Progenitor cell of endocrine pancreas (in vitro differentiated cells): ENCODE results near the gene SERTAD2. TPM values are rescaled to one million over a fixed set of nuclear protein-coding genes. Genes with fewer than 3 reads are reported as not detected.

ENCODE experiments used
- DNase-seq: peaks from one replicate; pipeline ENCODE4 v3.0.0; 2021; ENCODE audit warnings: low spot score; ENCODE audit not compliant: unreplicated experiment
- H3K27ac Mint-ChIP-seq: 2 replicates; pipeline ENCODE4 v1.8.0; 2021; ENCODE audit warnings: mild to moderate bottlenecking, moderate library complexity, mixed read lengths
- H3K27me3 Mint-ChIP-seq: 2 replicates; pipeline ENCODE4 v1.8.0; 2021; ENCODE audit warnings: mixed read lengths
- H3K36me3 Mint-ChIP-seq: 2 replicates; pipeline ENCODE4 v1.8.0; 2022; ENCODE audit warnings: mixed read lengths; ENCODE audit not compliant: insufficient read depth
- H3K4me1 Mint-ChIP-seq: 2 replicates; pipeline ENCODE4 v1.8.0; 2021; ENCODE audit warnings: low read depth, mixed read lengths
- H3K4me3 Mint-ChIP-seq: 2 replicates; pipeline ENCODE4 v1.8.0; 2021; ENCODE audit warnings: low read depth, mild to moderate bottlenecking, moderate library complexity, mixed read lengths
- H3K9me3 Mint-ChIP-seq: 2 replicates; pipeline ENCODE4 v1.8.0; 2021; ENCODE audit warnings: low read depth, mixed read lengths
- total RNA-seq: library from RNA; stranded (reverse); gene quantifications from 2 replicates; pipeline ENCODE4 v1.2.1, GENCODE V29; 2021
- TF ChIP-seq, protein P1 (sequence below): fragments of 200-600 bp; sonication (generic); IDR thresholded peaks from one replicate; pipeline ENCODE4 v1.5.0; 2021; ENCODE audit warnings: antibody characterized with exemption, mild to moderate bottlenecking; ENCODE audit not compliant: unreplicated experiment

SERTAD2 gene
- total RNA-seq, 1 donor from 2014 or later = 19.0 TPM

DNA sequence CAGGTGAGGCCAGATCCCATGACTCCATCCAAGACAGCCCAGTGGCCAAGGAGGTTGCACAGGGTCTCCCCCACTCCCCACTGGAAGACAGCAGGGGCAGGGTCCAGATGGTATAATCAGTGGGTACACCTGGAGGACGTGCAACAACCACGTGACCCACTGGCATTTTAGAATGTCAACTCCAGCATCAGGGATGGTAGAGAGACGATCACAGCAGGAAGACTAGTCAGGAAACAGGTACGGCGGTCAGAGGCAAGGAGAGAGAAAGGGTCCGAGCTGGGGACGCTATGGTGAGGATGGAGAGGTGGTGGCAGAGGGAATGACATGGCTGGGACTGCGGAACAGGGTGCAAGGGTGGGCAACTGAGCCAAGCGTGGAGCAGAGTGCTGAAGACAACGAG is 23.0 kb downstream of the SERTAD2 start:
- H3K27ac Mint-ChIP-seq = no peak overlapping the region
- DNase-seq = no peak
- H3K36me3 Mint-ChIP-seq = peaks cover 7% of the 10 kb centered on the region
- no peak overlapping the region for H3K4me3 Mint-ChIP-seq
- TF ChIP-seq, protein P1, sequence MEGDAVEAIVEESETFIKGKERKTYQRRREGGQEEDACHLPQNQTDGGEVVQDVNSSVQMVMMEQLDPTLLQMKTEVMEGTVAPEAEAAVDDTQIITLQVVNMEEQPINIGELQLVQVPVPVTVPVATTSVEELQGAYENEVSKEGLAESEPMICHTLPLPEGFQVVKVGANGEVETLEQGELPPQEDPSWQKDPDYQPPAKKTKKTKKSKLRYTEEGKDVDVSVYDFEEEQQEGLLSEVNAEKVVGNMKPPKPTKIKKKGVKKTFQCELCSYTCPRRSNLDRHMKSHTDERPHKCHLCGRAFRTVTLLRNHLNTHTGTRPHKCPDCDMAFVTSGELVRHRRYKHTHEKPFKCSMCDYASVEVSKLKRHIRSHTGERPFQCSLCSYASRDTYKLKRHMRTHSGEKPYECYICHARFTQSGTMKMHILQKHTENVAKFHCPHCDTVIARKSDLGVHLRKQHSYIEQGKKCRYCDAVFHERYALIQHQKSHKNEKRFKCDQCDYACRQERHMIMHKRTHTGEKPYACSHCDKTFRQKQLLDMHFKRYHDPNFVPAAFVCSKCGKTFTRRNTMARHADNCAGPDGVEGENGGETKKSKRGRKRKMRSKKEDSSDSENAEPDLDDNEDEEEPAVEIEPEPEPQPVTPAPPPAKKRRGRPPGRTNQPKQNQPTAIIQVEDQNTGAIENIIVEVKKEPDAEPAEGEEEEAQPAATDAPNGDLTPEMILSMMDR = no peak
- no peaks in the 10 kb centered on the region for H3K9me3 Mint-ChIP-seq
- no peaks in the 10 kb centered on the region for H3K27me3 Mint-ChIP-seq
- H3K4me1 Mint-ChIP-seq = peaks cover 2% of the 10 kb centered on the region

DNA sequence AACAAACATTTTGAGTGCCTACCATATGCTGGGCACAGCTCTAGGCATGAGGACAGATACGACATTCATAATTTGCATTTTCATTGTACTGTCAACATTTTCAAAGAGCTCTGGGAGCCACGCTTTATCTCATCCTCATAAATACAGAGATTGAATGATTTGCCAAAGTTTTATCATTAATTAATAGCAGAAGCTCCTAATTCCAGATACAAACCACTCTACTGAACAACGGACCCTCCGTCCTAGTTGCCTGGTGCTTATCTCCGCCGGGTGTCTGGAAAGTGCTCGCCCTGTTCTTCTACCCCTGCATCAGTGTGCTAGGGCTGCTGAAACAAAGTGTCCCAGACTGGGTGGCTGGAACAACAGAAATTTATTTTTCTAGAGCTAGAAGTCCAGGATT is 23.8 kb downstream of the SERTAD2 start:
- H3K9me3 Mint-ChIP-seq = no peaks in the 10 kb centered on the region

DNA sequence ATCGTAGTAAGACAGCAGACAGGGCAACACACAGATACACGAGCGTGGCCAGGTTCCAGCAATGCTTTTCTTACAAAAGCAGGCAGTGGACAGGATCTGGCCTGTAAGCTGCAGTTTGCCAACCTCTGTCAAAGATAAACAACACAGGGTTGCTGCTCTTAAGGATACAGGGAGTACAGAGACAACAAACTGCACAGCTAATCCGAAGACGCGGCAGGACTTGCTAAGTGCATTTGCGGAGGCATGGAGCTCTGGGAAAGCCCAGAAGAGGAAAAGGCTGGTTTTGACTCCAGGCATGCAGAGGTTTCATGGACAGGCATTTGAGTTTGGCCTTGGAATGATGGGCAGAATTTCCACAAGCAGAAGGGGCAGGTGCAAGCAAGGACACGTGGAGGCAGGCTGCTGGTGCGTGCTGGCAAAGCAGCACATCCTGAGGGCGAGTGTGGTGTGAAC is 24.4 kb downstream of the SERTAD2 start:
- peaks cover 4% of the 10 kb centered on the region for H3K36me3 Mint-ChIP-seq
- DNase-seq = no peak
- H3K9me3 Mint-ChIP-seq = no peaks in the 10 kb centered on the region
- no peaks in the 10 kb centered on the region for H3K27me3 Mint-ChIP-seq
- H3K4me3 Mint-ChIP-seq = no peak overlapping the region
- peaks cover 2% of the 10 kb centered on the region for H3K4me1 Mint-ChIP-seq
- TF ChIP-seq, protein P1 = no peak
- H3K27ac Mint-ChIP-seq = no peak overlapping the region

More for the DNA sequence above, 23.8 kb downstream of the SERTAD2 start:
- peaks cover 4% of the 10 kb centered on the region for H3K36me3 Mint-ChIP-seq
- H3K27ac Mint-ChIP-seq = no peak overlapping the region
- H3K4me3 Mint-ChIP-seq = no peak overlapping the region
- peaks cover 2% of the 10 kb centered on the region for H3K4me1 Mint-ChIP-seq
- no peak for DNase-seq
- TF ChIP-seq, protein P1 = no peak
- H3K27me3 Mint-ChIP-seq = no peaks in the 10 kb centered on the region

DNA sequence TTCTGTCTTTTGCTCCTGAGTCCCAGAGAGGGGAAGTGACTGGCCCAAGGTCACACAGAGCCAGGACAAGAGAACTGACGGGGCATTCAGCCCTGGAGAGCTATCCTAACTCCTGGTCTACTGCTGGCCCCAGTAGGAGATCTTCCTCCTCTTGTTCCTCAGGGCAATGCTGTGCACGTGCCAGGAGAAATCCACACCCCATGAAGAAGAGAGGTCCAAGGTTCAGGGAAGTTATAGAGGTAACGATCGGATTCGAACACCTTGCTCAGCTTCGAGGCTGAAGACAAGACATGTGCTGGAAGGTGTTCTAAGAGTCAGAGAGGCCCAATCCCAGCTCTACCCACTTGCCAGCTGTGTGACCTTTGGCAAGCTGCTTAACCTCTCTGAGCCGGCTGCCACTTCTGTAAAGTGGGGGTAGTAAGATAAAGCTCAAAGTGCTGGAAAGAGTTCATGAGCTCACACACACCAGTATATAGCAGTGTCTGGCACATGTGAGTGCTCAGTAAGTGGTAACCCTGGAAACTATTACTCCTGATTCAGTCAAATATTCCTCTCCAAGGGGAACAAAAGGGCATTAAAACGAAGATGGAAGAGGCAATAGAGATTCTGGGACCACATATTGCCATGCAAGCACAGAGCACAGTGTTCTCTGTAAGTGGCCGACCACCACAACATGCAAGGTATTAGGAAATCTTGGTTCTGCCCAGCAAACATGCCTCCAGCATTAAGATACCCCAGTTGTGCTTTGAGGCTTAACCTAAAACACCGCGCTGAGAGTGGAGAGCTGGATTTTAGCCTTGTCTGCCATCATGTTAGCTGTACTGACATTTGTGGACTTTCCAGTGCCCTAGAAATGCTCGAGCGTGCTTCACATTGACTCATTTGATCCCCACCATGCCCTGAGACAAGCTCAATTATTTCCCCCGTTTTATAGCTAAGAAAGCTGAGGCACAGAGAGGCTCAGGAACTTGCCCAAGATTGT is 25.6 kb downstream of the SERTAD2 start:
- TF ChIP-seq, protein P1 = no peak
- H3K27ac Mint-ChIP-seq = no peak overlapping the region

DNA sequence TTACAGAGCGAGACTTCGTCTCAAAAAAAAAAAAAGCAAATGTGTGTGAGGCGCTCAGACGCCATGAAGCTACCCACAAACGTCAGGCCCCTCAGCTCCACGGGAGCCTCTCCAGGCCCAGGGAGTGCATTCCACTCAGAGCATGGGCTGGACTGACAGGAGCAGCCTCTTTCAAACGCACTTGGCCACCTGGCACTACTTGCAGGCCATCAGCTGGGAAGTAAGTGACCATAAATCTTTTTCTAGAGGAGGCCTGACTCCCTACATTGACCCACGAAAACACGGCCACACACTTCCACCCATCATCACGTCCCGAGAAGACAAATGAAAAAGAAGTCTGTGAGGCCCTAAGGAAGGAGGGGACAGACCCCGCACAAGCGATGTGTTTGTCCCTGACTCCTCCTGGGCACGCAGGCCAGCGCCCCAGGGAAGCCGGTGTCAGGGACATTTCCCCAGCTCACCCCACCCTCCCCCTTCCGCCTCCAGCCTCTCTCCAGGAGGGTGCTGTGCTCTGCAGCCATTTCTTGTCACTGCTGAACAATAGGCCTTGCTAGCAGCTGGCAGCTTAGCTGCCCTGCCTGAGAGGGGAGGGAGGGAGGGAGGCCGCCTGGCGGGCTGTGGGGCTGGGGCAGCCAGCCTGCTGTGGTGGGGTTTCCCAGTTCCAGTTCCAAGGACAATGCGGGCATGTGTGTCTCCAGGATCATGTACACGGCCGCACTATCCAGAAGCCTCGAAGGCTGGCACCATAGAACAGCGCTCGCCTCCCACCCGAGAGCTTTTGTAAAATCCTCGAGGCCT is 26.6 kb downstream of the SERTAD2 start:
- Mint-ChIP-seq H3K27me3 (peaks cover 3% of the 10 kb centered on the region), H3K4me1 (peaks cover 2% of the 10 kb centered on the region), H3K27ac (no peak overlapping the region), H3K9me3 (no peaks in the 10 kb centered on the region), H3K4me3 (no peak overlapping the region), H3K36me3 (no peaks in the 10 kb centered on the region)
- DNase-seq = no peak
- TF ChIP-seq, protein P1 = no peak

More for the DNA sequence above, 25.6 kb downstream of the SERTAD2 start:
- DNase-seq = no peak
- Mint-ChIP-seq H3K36me3 (peaks cover 1% of the 10 kb centered on the region), H3K9me3 (no peaks in the 10 kb centered on the region), H3K27me3 (peaks cover under 1% of the 10 kb centered on the region), H3K4me1 (peaks cover 2% of the 10 kb centered on the region), H3K4me3 (no peak overlapping the region)
